ENCODE measurements around the gene PROK1.

Gene PROK1

DNA sequence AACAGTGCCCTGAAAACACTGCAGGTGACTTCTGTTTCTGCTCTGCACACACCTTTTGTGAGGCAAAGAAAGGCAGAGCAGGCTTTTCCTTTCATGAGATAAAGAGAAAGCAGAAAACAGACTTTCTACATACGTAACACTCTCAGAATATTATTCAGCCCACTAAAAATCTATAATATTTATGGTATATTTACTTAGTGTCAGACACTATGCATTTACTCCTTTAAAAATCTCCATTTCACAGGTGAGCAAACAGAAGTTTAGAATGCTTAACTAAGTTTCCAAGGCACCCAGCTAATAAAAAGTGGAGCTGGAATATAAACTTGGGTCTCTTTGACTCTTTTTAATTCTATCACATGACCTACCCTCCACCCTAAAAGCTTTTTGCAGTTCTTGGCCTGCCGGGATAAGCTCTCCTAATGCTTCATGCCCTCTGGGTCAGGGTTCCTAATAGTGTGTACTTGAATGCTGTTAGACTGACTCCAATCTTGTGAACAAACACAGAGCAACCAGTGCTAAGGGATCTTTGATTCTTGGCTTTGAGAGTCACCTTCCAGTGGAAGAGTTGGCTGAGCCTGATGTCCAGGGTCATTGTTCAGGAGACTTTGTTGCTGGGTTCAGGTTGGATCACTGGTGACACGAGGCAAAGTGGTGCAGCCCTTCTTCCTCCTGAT, 27.2 kb downstream of the PROK1 start:
- no peak for DNase-seq (ENCODE audit: low read depth)
- in situ Hi-C loops (cut with HindIII; ENCODE audit: low sequenced_read_pairs): no loop called here

DNA sequence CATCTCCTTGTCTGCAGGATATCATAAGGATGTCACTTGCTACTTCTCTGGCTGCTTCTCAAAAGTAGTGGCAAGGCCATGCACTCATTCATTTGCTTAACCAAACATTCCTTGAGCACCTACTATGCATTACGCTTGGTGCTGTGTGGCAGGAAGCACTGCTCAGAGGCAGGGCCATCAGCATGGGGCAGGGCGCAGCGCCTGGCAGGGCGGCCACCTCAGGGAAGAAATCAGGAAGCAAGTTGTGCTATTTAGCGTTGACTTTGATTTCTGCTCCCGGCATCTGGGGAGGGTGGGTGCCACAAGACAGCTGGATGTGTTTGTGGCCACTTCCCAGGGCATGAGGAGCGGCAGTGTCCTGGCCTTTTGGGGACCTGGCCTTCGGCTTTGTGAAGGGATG, 27.9 kb downstream of the PROK1 start:
- TF ChIP-seq, protein P1, sequence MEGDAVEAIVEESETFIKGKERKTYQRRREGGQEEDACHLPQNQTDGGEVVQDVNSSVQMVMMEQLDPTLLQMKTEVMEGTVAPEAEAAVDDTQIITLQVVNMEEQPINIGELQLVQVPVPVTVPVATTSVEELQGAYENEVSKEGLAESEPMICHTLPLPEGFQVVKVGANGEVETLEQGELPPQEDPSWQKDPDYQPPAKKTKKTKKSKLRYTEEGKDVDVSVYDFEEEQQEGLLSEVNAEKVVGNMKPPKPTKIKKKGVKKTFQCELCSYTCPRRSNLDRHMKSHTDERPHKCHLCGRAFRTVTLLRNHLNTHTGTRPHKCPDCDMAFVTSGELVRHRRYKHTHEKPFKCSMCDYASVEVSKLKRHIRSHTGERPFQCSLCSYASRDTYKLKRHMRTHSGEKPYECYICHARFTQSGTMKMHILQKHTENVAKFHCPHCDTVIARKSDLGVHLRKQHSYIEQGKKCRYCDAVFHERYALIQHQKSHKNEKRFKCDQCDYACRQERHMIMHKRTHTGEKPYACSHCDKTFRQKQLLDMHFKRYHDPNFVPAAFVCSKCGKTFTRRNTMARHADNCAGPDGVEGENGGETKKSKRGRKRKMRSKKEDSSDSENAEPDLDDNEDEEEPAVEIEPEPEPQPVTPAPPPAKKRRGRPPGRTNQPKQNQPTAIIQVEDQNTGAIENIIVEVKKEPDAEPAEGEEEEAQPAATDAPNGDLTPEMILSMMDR (IDR thresholded peaks at IDR 0.05; ENCODE audit: low read depth, low read length, missing control alignments): no peak
- no peak overlapping the region for H3K4me3 ChIP-seq (ENCODE audit: low read depth, low read length)
- in situ Hi-C loops (cut with HindIII; ENCODE audit: low sequenced_read_pairs): no loop called here
- no peak for DNase-seq (ENCODE audit: low read depth)

More for the DNA sequence above, 27.2 kb downstream of the PROK1 start:
- TF ChIP-seq, protein P1 (IDR thresholded peaks at IDR 0.05; ENCODE audit: low read depth, low read length, missing control alignments): no peak
- H3K4me3 ChIP-seq (ENCODE audit: low read depth, low read length): no peak overlapping the region

DNA sequence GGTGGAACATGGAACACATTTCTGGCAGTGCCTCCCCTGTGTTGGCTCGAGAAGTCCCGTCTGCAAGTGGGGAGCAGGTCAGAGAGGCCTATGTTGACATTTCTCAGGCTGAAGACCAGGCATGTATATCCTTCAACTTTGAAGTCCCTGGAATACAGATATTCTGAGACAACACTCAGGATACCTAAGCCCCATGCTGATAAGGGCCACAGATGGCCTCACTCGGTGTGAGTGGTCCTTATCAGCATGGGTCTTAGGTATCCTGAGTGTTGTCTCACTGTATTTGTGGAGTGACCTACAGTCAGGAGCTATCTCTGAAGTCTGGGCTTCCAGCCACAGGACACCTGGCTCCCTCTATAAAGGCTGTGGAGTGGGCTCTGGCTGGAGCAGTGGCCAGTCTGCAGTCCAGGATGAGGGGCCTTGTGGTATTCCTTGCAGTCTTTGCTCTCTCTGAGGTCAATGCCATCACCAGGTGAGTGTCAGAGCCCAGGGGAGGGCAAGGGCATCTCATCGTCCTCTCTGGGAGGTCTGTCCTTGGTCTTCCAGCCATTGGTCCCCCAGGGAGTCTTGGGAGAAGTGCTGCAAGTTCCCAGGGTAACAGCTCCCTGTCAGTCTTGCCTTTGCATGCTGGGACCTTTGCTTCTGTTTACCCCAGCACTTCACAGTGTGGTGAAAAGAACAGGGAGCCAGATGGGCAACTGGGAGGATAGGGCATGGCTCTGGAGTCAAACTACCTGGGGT, 29.6 kb downstream of the PROK1 start:
- H3K4me3 ChIP-seq (ENCODE audit: low read depth, low read length): no peak overlapping the region
- no peak for DNase-seq (ENCODE audit: low read depth)
- TF ChIP-seq, protein P1 (IDR thresholded peaks at IDR 0.05; ENCODE audit: low read depth, low read length, missing control alignments): no peak
- in situ Hi-C loops (cut with HindIII; ENCODE audit: low sequenced_read_pairs): no loop called here

DNA sequence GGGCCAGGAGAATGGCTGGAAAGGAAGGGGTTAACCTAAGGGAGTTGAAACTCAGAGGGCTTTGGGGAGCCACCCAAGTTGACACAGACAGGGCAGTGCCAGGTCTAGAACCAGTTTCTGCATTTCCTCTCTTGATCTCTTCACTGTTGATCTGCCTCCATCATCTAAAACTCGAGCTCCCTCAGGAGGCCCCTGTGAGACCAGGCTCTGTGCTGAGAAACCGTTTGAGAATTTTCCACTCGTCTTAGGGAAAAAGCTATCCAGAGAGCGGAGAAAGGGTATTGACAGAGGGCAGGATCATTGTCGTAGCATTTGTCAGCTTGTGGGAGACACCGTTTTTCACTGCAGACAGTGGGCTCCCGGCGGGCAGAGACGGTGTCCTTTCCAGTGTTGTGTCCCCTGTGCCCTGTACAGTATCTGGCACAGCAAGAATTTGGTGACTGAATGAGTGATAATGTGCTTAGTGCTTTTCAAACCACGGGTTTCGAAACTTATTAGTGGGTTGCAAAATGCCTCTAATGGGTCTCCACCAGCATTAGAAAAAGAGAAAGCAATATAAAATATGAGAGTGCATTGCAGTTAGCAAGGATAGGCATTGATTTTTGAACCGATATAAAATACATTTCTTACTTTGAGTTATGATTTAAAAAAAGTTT, 31.1 kb downstream of the PROK1 start:
- no peak for DNase-seq (ENCODE audit: low read depth)
- in situ Hi-C loops (cut with HindIII; ENCODE audit: low sequenced_read_pairs): no loop called here
- TF ChIP-seq, protein P1 (IDR thresholded peaks at IDR 0.05; ENCODE audit: low read depth, low read length, missing control alignments): no peak
- H3K4me3 ChIP-seq (ENCODE audit: low read depth, low read length): no peak overlapping the region

DNA sequence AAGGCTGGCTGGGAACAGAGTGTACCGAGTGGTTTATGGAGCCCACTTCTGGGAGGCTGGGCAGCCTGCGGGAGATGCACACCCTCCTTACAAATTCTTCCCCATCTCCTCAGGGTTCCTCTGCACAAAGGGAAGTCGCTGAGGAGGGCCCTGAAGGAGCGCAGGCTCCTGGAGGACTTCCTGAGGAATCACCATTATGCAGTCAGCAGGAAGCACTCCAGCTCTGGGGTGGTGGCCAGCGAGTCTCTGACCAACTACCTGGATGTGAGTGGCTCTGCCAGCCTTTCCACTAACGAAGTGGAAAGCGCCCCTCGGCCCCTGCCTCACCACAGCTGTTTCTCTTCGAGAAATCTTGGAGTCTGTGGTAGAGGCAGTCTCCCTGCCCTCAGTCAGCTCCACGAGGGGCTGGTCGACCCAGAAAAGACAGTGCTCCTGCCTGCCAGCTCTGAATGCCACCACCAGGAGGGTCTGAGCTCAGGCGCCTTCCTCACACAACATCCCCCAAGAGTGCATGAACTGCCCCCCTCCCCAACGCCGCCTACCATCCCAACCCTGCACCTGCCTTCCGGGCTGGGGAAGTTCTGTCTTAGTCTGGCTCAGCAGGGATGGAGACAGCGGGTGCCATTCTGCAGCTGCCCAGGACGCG, 31.8 kb downstream of the PROK1 start:
- H3K4me3 ChIP-seq (ENCODE audit: low read depth, low read length): no peak overlapping the region

DNA sequence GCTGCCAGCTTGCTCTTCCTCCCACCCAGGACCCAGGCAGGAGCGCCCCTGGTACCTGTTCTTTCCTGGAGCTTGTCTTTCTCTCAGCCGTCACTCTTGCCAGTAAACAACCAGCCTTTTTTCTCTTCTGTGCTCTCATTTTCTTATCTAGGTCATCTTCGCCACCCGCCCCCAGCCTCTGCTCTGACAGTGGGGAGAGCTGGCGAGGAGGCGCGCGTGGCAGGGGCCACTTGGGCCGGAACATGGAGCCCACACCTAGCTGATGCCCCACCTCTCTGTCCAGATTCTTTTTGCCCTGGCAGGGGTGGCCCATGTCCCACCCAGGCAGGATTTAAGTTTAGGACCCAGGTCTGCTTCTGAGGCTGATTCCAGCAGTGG, 32.3 kb downstream of the PROK1 start:
- no peak for DNase-seq (ENCODE audit: low read depth)
- TF ChIP-seq, protein P1 (IDR thresholded peaks at IDR 0.05; ENCODE audit: low read depth, low read length, missing control alignments): no peak
- in situ Hi-C loops (cut with HindIII; ENCODE audit: low sequenced_read_pairs): no loop called here
- no peak overlapping the region for H3K4me3 ChIP-seq (ENCODE audit: low read depth, low read length)

More for the DNA sequence above, 31.8 kb downstream of the PROK1 start:
- in situ Hi-C loops (cut with HindIII; ENCODE audit: low sequenced_read_pairs): no loop called here
- TF ChIP-seq, protein P1 (IDR thresholded peaks at IDR 0.05; ENCODE audit: low read depth, low read length, missing control alignments): no peak
- DNase-seq (ENCODE audit: low read depth): no peak
